ENCODE data around the gene SSMEM1. TPM values are rescaled to one million over a fixed set of nuclear protein-coding genes. Genes with fewer than 3 reads are reported as not detected.
"Not testable (repeated sequence)": the region's sequence is repeated elsewhere in the genome, so short reads cannot be mapped to it uniquely, and the experiment has no call there.

The SSMEM1 gene
- total RNA-seq, 1 experiment from 2014 or later: not detected

DNA sequence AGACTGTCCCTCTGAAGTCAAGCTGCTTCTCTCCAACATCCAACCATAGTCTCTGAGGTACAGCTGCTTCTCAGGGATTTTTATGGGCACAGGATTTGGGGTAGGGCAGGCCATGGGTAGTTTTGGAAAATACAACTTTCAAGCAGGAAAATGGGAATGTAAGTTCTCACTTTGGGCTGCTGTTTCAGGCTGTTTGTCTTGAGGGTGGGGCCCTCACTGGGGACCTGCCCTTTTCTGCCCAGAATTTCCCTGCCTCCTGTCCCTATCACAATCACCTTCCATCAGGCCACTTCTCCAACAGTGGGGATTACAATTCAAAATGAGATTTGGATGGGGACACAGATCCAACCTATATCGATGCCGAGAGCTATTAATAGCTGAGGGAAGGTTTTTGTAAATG is 24.5 kb downstream of the SSMEM1 start (continued):
- no peak for TF ChIP-seq ETV6 (CRISPR knock-in tag; IDR thresholded peaks at IDR 0.05)
- TF ChIP-seq, protein P1, sequence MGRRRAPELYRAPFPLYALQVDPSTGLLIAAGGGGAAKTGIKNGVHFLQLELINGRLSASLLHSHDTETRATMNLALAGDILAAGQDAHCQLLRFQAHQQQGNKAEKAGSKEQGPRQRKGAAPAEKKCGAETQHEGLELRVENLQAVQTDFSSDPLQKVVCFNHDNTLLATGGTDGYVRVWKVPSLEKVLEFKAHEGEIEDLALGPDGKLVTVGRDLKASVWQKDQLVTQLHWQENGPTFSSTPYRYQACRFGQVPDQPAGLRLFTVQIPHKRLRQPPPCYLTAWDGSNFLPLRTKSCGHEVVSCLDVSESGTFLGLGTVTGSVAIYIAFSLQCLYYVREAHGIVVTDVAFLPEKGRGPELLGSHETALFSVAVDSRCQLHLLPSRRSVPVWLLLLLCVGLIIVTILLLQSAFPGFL (CRISPR knock-in tag; IDR thresholded peaks at IDR 0.05; ENCODE audit: borderline replicate concordance): no peak

DNA sequence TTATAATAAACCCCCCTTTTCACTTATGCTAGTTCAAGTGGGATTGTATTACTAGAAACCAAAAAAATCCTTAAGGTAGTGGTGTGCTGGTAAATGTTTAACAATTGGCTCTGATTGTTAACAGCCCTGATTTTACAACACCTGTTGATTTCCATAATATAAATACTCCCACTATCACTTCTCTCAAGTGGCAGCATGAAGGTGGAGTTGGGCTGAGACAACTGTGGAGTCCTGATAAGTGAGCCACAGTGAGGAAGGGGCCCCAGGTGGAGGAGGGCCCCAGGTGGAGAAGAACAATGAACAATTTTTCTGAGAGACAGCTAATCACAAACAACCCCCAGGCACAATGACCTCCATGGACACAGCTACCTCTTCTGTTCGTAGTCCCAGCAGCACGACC is 26.4 kb downstream of the SSMEM1 start:
- CTCF ChIA-PET: no interaction called here

DNA sequence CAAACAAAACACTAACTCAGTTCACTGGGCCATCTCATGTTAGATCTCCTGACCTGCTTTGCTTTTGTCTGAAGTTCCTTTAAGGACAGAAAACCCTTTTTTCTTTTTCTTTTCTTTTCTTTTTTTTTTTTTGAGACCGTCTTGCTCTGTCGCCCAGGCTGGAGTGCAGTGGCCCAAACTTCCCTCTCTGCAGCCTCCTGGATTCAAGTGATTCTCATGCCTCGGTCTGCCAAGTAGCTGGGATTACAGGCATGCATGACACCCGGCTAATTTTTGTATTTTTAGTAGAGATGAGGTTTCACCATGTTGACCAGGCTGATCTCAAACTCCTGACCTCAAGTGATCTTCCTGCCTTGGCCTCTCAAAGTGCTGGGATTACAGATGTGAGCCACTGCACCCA is 28.7 kb downstream of the SSMEM1 start:
- H3K27me3 Mint-ChIP-seq (ENCODE audit: low read depth); POLR2A ChIA-PET; ATAC-seq; H3K4me1 Mint-ChIP-seq; CTCF ChIA-PET; H3K36me3 Mint-ChIP-seq; H3K27ac Mint-ChIP-seq; H3K4me3 Mint-ChIP-seq; H3K9me3 Mint-ChIP-seq; DNase-seq (ENCODE audit: low spot score): not testable (repeated sequence)

More for the DNA sequence above, 26.4 kb downstream of the SSMEM1 start:
- TF ChIP-seq, protein P2, sequence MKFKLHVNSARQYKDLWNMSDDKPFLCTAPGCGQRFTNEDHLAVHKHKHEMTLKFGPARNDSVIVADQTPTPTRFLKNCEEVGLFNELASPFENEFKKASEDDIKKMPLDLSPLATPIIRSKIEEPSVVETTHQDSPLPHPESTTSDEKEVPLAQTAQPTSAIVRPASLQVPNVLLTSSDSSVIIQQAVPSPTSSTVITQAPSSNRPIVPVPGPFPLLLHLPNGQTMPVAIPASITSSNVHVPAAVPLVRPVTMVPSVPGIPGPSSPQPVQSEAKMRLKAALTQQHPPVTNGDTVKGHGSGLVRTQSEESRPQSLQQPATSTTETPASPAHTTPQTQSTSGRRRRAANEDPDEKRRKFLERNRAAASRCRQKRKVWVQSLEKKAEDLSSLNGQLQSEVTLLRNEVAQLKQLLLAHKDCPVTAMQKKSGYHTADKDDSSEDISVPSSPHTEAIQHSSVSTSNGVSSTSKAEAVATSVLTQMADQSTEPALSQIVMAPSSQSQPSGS (CRISPR knock-in tag; IDR thresholded peaks at IDR 0.05; ENCODE audit: borderline replicate concordance, low read depth): no peak
- TF ChIP-seq NR2C2 (CRISPR knock-in tag; IDR thresholded peaks at IDR 0.05) (no peak), JUN (CRISPR knock-in tag; IDR thresholded peaks at IDR 0.05) (no peak), ELF4 (CRISPR knock-in tag; IDR thresholded peaks at IDR 0.05; ENCODE audit: low read depth) (no peak)
- TF ChIP-seq, protein P3, sequence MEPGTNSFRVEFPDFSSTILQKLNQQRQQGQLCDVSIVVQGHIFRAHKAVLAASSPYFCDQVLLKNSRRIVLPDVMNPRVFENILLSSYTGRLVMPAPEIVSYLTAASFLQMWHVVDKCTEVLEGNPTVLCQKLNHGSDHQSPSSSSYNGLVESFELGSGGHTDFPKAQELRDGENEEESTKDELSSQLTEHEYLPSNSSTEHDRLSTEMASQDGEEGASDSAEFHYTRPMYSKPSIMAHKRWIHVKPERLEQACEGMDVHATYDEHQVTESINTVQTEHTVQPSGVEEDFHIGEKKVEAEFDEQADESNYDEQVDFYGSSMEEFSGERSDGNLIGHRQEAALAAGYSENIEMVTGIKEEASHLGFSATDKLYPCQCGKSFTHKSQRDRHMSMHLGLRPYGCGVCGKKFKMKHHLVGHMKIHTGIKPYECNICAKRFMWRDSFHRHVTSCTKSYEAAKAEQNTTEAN (CRISPR knock-in tag; IDR thresholded peaks at IDR 0.05): no peak
- TF ChIP-seq, protein P4, sequence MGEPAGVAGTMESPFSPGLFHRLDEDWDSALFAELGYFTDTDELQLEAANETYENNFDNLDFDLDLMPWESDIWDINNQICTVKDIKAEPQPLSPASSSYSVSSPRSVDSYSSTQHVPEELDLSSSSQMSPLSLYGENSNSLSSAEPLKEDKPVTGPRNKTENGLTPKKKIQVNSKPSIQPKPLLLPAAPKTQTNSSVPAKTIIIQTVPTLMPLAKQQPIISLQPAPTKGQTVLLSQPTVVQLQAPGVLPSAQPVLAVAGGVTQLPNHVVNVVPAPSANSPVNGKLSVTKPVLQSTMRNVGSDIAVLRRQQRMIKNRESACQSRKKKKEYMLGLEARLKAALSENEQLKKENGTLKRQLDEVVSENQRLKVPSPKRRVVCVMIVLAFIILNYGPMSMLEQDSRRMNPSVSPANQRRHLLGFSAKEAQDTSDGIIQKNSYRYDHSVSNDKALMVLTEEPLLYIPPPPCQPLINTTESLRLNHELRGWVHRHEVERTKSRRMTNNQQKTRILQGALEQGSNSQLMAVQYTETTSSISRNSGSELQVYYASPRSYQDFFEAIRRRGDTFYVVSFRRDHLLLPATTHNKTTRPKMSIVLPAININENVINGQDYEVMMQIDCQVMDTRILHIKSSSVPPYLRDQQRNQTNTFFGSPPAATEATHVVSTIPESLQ (CRISPR knock-in tag; IDR thresholded peaks at IDR 0.05): no peak
- H3K27me3 Mint-ChIP-seq (ENCODE audit: low read depth): peaks cover 2% of the 10 kb centered on the region; the same call in 1 of the 2 replicates
- DNase-seq (ENCODE audit: low spot score) (no peak), ATAC-seq (no peak)
- peaks cover 14% of the 10 kb centered on the region for H3K9me3 Mint-ChIP-seq
- no peaks in the 10 kb centered on the region; the same call in none of the 2 replicates for H3K36me3 Mint-ChIP-seq
- POLR2A ChIA-PET: interaction anchor here (0.7 kb wide), 1 partner anchor 207 kb away, joined by 3 read pairs; the partner anchor contains the start of gene CEP41
- H3K4me3 Mint-ChIP-seq: no peak overlapping the region
- H3K4me1 Mint-ChIP-seq: no peaks in the 10 kb centered on the region
- no peak overlapping the region for H3K27ac Mint-ChIP-seq

DNA sequence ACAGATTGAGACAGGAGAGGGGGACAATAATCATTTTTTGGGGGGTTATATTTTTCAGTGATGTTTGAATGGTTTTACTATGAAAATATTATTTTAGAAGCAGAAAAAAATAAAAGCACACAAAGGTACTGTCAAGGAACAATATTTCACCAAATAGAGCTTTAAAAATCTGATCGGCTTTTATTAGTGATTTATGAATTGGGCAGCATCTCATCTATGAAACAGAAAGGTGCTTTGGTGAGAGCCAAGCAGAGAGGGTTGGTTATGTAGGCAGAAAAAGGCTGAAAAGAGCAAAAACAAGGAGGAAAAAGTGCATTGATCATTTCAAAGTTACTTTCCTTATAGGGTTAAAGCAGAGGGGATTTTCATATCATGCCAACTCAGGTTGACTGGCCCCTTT is 32.6 kb downstream of the SSMEM1 start:
- no peak overlapping the region for H3K4me3 Mint-ChIP-seq
- TF ChIP-seq FOXK1 (CRISPR knock-in tag; IDR thresholded peaks at IDR 0.05) (no peak), KAT7 (CRISPR knock-in tag; IDR thresholded peaks at IDR 0.05; ENCODE audit: borderline replicate concordance) (no peak), SMAD3 (CRISPR knock-in tag; IDR thresholded peaks at IDR 0.05; ENCODE audit: borderline replicate concordance) (no peak), ZNF121 (CRISPR knock-in tag; IDR thresholded peaks at IDR 0.05) (no peak), GABPB1 (CRISPR knock-in tag; IDR thresholded peaks at IDR 0.05) (no peak), TP53 (CRISPR knock-in tag; IDR thresholded peaks at IDR 0.05) (no peak), TCF7 (CRISPR knock-in tag; IDR thresholded peaks at IDR 0.05; ENCODE audit: low read depth) (no peak), ZNF138 (CRISPR knock-in tag; conservative IDR thresholded peaks at IDR 0.05) (no peak), IRF2 (CRISPR knock-in tag; IDR thresholded peaks at IDR 0.05; ENCODE audit: borderline replicate concordance, low read depth) (no peak), SMAD4 (CRISPR knock-in tag; IDR thresholded peaks at IDR 0.05) (no peak)
- TF ChIP-seq, protein P5, sequence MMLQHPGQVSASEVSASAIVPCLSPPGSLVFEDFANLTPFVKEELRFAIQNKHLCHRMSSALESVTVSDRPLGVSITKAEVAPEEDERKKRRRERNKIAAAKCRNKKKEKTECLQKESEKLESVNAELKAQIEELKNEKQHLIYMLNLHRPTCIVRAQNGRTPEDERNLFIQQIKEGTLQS (CRISPR knock-in tag; conservative IDR thresholded peaks at IDR 0.05): no peak
- TF ChIP-seq, protein P2 (CRISPR knock-in tag; IDR thresholded peaks at IDR 0.05; ENCODE audit: borderline replicate concordance, low read depth): no peak
- TF ChIP-seq, protein P6, sequence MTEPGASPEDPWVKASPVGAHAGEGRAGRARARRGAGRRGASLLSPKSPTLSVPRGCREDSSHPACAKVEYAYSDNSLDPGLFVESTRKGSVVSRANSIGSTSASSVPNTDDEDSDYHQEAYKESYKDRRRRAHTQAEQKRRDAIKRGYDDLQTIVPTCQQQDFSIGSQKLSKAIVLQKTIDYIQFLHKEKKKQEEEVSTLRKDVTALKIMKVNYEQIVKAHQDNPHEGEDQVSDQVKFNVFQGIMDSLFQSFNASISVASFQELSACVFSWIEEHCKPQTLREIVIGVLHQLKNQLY (CRISPR knock-in tag; IDR thresholded peaks at IDR 0.05): no peak
- TF ChIP-seq, protein P1 (CRISPR knock-in tag; IDR thresholded peaks at IDR 0.05; ENCODE audit: borderline replicate concordance): no peak
- H3K36me3 Mint-ChIP-seq: no peaks in the 10 kb centered on the region
- ATAC-seq: no peak
- H3K9me3 Mint-ChIP-seq: no peaks in the 10 kb centered on the region
- no peaks in the 10 kb centered on the region; the same call in 1 of the 2 replicates for H3K4me1 Mint-ChIP-seq
- no peak for DNase-seq (ENCODE audit: low spot score)
- POLR2A ChIA-PET: interaction anchor here (0.5 kb wide), 1 partner anchor 71 kb away, joined by 3 read pairs; no protein-coding TSS in a partner anchor
- no peaks in the 10 kb centered on the region for H3K27me3 Mint-ChIP-seq (ENCODE audit: low read depth)
- no peak overlapping the region for H3K27ac Mint-ChIP-seq
- CTCF ChIA-PET: interaction anchor here (0.7 to 1.6 kb wide), 4 partner anchors 141 to 592 kb away, joined by 3 to 5 read pairs (median 3); no protein-coding TSS in a partner anchor

Data from WTC11 (cell line).